ENCODE measurements around the gene RECK.

Gene RECK

GRCh38 chr9:36102742-36103495 is 66.2 kb downstream of the RECK start:
- H3K4me3 ChIP-seq (replicated peaks in 1 of 2; ENCODE audit: low read depth in 2 of 2, low read length in 2 of 2): no peak overlapping the region
- TF ChIP-seq, protein P1, sequence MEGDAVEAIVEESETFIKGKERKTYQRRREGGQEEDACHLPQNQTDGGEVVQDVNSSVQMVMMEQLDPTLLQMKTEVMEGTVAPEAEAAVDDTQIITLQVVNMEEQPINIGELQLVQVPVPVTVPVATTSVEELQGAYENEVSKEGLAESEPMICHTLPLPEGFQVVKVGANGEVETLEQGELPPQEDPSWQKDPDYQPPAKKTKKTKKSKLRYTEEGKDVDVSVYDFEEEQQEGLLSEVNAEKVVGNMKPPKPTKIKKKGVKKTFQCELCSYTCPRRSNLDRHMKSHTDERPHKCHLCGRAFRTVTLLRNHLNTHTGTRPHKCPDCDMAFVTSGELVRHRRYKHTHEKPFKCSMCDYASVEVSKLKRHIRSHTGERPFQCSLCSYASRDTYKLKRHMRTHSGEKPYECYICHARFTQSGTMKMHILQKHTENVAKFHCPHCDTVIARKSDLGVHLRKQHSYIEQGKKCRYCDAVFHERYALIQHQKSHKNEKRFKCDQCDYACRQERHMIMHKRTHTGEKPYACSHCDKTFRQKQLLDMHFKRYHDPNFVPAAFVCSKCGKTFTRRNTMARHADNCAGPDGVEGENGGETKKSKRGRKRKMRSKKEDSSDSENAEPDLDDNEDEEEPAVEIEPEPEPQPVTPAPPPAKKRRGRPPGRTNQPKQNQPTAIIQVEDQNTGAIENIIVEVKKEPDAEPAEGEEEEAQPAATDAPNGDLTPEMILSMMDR (IDR thresholded peaks at IDR 0.05; ENCODE audit: low read depth, low read length): peak; percentile 84
- peak; percentile 85 to 92 for DNase-seq (ENCODE audit: low read depth in 2 of 2)

DNA sequence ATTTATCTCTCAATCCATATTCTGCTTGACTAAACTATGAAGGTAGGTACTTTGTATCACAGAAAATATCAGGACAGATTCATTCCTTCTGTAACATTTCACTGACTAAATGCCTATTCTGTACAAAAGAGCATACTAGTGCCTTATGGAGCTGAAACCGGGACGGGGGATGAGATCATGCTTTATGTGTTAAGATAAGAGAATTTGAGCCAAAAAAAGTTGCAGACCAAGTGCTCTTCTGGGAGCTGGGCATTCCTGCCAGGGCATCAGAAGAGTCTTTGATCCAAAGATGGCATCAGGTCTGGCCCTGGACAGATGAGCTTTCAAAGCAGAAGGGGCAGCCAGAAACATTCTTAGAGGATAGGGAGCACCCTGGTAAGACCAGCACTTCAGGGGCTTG is 72.4 kb downstream of the RECK start:
- TF ChIP-seq, protein P1 (IDR thresholded peaks at IDR 0.05; ENCODE audit: low read depth, low read length): no peak
- no peak overlapping the region for H3K4me3 ChIP-seq (replicated peaks in 1 of 2; ENCODE audit: low read depth in 2 of 2, low read length in 2 of 2)
- DNase-seq (ENCODE audit: low read depth in 2 of 2): peak in 1 of 2 donors; percentile 20

- H3K4me3 ChIP-seq (replicated peaks in 1 of 2; ENCODE audit: low read depth in 2 of 2, low read length in 2 of 2): no peak overlapping the region
- TF ChIP-seq, protein P1 (IDR thresholded peaks at IDR 0.05; ENCODE audit: low read depth, low read length): no peak
- DNase-seq (ENCODE audit: low read depth in 2 of 2): peak in 1 of 2 donors; percentile 15
These were observed 73.7 kb downstream of the RECK start for GRCh38 chr9:36110434-36110833.

DNA sequence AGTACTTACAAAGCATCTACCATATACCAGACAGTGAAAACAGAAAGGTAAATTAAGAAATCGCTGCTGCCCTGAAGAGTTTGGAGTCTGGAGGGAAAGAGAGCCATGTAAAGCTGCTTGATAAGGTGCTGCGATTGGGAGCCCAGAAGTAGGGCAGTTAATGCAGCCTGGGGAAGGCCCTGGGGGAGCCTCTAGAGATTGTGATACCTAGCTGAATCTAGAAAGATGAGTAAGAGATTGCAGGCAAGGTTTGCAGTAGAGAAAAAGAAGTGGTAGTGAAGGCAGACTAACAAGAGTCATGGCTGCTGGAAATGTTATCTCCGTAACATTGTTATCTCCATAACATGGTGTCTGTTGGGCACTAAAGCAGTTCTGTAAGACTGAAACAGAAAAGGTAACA is 75.8 kb downstream of the RECK start:
- TF ChIP-seq, protein P1 (IDR thresholded peaks at IDR 0.05; ENCODE audit: low read depth, low read length): no peak
- no peak overlapping the region for H3K4me3 ChIP-seq (replicated peaks in 1 of 2; ENCODE audit: low read depth in 2 of 2, low read length in 2 of 2)
- no peak for DNase-seq (ENCODE audit: low read depth in 2 of 2)

DNA sequence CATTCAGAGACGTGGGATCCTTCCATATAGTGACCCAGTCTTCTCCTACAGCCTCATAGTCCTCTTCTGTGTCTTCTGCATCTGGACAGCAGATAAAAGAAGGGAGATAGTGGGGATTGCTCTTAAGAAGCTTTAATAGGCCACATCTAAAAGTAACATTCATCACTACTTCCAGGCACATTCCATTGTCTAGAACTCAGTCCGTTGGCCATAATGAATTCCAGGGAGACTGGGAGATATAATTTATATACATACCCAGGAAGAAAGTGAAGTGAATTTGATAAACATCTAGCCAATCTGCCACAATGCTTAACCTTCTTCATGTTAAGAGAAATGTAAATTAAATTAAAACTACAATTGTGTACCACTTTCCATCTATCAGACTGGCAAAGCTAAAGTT is 77.3 kb downstream of the RECK start:
- no peak for DNase-seq (ENCODE audit: low read depth in 2 of 2)
- TF ChIP-seq, protein P1 (IDR thresholded peaks at IDR 0.05; ENCODE audit: low read depth, low read length): no peak
- H3K4me3 ChIP-seq (replicated peaks in 1 of 2; ENCODE audit: low read depth in 2 of 2, low read length in 2 of 2): no peak overlapping the region

DNA sequence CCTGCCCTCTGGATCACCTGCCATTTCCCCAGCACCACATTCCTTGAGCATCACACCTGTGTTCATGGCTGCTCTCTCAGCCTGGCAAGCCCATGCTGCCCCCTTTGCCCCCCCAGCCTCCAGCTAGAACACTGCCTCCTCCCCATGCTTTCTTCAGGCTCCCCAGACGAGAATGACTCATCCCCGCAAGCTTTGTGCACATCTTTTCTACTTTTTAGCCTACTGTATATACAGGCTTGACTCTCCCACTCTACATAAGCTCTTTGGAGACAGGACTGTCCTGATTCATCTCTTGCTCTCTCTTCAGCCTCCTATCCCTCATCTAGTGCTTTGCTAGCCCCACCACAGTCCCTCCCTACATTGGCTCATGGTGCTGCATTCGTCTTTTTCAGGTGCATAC is 79.9 kb downstream of the RECK start:
- TF ChIP-seq, protein P1 (IDR thresholded peaks at IDR 0.05; ENCODE audit: low read depth, low read length): no peak
- no peak for DNase-seq (ENCODE audit: low read depth in 2 of 2)
- H3K4me3 ChIP-seq (replicated peaks in 1 of 2; ENCODE audit: low read depth in 2 of 2, low read length in 2 of 2): no peak overlapping the region

- no peak overlapping the region for H3K4me3 ChIP-seq (replicated peaks in 1 of 2; ENCODE audit: low read depth in 2 of 2, low read length in 2 of 2)
- DNase-seq (ENCODE audit: low read depth in 2 of 2): no peak
- TF ChIP-seq, protein P1 (IDR thresholded peaks at IDR 0.05; ENCODE audit: low read depth, low read length): no peak
These were observed 81.5 kb downstream of the RECK start for GRCh38 chr9:36118201-36118600.

All from cardiac fibroblast (primary cell).